Cerebellar nuclear complex (tissue), 1 donor: Measurements from ENCODE around the gene QRSL1.
"Not testable (repeated sequence)": the region's sequence is repeated elsewhere in the genome, so short reads cannot be mapped to it uniquely, and the experiment has no call there.

Experiments
- DNase-seq, 2 experiments: peaks; one replicate each; lab custom pipeline; 2025; lab: John Stamatoyannopoulos, UW

QRSL1 gene

GRCh38 chr6:106622412-106622811, 7.0 kb upstream of the QRSL1 start:
- DNase-seq: no peak

GRCh38 chr6:106623039-106623438, 6.3 kb upstream of the QRSL1 start:
- no peak for DNase-seq

GRCh38 chr6:106626485-106626884, 2.9 kb upstream of the QRSL1 start:
- no peak for DNase-seq

DNA sequence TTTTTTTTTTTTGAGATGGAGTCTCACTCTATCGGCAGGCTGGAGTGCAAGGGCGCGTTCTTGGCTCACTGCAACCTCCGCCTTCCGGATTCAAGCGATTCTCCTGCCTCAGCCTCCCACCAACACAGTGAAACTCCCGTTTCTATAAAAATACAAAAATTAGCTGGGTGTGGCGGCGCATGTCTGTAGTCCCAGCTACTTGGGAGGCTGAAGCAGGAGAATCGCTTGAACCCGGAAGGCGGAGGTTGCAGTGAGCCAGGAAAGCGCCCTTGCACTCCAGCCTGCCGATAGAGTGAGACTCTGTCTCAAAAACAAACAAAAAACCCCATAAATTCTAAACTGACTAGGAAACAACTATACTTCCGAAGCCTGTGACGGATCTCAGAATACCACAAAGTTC, 1.6 kb upstream of the QRSL1 start:
- not testable (repeated sequence) for DNase-seq

DNA sequence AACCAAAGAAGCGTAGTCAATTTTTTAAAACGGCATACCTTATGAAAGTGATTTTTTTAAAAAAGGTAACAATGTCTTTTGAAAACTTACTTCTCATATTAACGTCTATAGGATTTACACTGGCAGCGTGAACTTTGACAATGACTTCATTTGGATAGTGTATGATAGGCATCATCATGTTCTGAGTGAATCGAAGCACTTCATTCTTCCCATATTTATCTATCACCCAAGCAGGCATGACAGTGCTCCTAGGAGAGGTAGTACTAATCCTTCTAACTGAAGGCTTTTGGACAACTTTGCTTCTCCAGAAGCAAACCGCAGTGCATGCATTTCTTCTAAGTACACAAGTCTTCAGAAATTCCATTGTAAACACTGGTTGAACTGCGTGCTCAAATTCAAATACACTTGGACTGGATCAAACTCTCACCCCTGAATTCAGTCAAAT, 698 bp upstream of the QRSL1 start:
- no peak for DNase-seq

DNA sequence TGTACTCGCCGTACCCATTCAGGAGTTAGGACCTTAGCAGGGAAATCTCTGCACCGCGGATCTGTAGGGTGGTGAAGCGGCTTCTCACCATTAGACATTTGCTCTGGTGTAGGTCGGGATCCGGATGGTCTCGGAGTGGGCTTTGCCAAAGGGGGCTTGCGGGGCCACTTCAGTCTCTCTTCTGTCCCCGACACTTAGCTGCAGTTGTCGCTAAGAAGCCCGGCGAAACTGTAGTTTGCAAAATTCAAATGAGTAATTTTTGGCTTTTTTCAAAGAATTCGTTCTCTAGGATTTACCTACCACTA, 433 bp downstream of the QRSL1 start:
- DNase-seq: no peak

DNA sequence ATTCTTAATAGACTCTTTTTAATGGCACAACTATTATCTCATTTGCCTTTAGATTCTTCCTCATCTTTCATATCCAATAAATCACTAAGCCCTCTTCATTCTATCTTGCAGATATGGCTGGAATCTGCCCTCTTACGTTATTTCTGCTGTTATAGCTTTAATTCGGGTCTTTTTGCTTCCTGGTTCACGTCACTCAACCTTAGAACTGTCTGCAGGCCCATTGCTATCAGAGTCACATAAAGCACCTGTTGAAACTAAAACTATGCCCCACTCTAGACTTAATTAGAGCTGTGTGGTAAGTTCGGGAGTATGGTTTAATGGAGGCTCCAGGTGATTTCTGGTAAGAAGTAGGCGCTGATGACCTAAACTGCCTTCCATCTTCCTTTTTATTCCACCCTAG, 988 bp downstream of the QRSL1 start:
- DNase-seq: no peak

GRCh38 chr6:106631346-106631745, 2.0 kb downstream of the QRSL1 start:
- no peak for DNase-seq

DNA sequence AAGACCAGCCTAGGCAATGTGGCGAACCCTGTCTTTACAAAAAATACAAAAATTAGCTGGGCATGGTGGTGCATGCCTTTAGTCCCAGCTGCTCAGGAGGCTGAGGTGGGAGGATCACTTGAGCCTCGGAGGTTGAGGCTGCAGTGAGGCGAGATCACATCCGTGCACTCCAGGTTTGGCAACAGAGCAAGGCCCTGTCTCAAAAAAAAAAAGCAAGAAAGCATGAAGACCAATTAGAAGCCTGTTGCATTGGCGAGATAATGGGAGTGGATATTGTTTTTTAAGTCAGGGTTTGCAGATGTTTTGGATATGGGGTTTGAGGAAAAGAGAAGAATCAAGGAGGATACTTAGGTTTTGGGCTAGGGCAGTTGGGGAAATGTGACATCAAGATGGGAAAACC, 5.2 kb downstream of the QRSL1 start:
- no peak for DNase-seq

- DNase-seq: no peak
These were observed 7.8 kb downstream of the QRSL1 start for GRCh38 chr6:106637051-106637716.

- no peak for DNase-seq
These were observed 8.5 kb downstream of the QRSL1 start for GRCh38 chr6:106637717-106638341.

DNA sequence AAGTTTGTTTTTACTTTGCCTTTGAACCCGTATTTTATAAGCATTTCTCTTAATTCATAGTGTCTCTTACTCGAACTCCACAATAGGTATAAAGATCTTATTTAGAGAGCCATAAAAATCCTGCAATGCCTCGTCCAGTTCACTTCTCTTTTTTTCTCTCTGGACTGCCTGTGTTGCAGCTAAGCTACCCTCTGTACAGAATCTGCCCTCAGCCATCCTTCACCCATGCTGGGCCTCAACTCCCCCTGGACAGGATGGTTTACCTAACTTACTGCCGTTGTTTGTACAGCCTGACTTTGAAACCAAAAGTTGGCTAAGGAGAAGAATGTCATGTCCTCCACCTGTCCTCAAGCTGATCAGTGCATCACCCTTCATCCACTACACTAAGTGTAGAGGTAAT, 10.4 kb downstream of the QRSL1 start:
- DNase-seq: no peak

GRCh38 chr6:106642476-106642875, 13.1 kb downstream of the QRSL1 start:
- DNase-seq: no peak

GRCh38 chr6:106643061-106643460, 13.7 kb downstream of the QRSL1 start:
- DNase-seq: no peak

- no peak for DNase-seq
These were observed 19.4 kb downstream of the QRSL1 start for GRCh38 chr6:106648651-106649308.

- no peak for DNase-seq
These were observed 29.1 kb downstream of the QRSL1 start for GRCh38 chr6:106658469-106658868.

DNA sequence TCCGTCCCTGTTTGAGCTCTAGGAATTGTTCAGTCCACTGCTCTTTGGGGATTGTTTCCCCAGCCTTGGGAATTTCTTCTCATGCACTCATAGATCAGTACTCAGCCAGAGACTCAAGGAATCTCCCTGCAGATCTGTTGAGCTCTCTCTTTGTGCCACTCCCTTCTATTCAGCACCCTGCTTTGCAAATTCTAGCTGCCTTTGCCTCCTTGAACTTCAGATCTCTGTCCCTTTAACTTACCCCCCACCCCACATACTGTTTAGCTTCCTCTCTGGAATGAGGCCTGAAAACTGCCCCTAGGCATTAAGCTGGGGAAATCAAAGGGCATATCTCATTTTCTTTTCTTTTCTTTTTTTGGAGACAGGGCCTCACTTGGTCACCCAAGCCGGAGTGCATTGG, 30.5 kb downstream of the QRSL1 start:
- DNase-seq: no peak

GRCh38 chr6:106662458-106662857, 33.1 kb downstream of the QRSL1 start:
- no peak for DNase-seq

DNA sequence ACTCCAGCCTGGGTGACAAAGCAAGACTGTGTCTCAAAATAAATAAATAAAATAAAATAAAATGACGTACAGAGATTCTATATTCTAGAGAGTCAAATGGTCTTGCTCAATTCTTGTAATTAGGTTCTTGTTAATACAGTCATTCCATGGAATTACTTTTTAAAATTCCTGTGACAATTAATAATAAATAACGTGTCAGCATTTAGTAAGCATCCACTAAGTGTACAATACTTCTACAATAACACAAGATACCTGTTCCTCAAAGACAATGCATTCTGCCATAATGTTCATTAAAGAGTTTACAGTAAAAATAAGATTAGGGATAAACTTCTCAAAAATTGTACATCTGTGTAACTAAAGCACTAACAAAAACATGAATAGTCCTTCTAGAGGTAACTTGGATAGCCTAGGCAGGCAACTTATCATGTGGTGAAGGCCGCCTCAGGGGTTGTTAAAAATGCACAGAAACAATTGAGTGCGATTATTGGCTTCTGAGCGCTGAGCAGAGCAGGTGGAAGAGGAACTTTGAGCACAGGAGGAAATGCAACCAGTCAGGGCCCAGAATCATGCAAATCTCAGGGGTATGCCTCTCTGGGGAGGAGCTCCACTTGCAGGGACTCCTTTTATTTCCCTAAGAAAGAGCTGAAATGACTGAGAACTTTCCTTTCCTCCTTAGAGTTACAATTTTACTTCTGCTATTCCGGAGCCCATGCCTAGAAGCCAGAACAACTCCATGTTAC, 37.1 kb downstream of the QRSL1 start:
- DNase-seq: no peak

- no peak for DNase-seq
These were observed 37.6 kb downstream of the QRSL1 start for GRCh38 chr6:106667022-106667402.

DNA sequence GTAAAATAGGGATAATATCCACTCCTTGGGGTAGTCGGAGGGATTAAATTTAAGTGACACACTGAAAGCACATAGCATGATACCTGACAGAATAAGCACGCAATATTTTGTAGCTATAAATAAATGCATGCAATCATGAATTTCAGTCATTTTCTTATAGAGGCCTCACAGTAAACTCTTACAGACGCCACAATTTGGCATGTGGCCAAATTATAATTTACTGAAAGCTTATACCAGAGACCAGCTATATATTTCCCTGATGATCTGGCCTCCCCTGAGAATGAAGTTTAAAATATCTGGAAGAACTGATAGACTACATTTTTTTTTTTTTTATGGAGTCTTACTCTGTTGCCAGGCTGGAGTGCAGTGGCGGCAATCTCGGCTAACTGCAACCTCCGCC, 40.9 kb downstream of the QRSL1 start:
- no peak for DNase-seq

DNA sequence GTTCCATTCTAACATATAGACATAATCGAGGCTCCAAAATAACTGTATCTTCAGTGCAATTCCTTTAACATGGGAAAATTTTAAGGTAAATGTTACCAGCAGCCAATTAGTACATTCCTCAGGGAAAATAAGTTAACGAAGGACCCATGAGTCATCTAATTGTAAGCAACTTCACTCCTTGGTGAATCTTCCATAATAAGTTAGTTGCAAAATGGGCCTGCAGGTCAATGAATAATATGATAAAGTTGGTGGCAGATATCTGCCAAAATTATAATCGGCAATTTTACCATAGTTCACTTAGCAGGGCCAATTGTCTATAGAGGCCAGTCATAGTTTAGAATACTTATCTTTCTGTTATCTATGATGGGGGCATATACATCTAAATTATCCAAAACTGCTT, 42.3 kb downstream of the QRSL1 start:
- DNase-seq: no peak
